C4-2B (cell line): ENCODE data around the gene ZBTB48.
A peak's percentile ranks its signal among the peaks of the same experiment; 100 is the strongest.

Experiments
- ZFX ChIP-seq: fragments of 450-650 bp; IDR thresholded peaks from 2 replicates; pipeline ENCODE4 v1.6.1; 2017
- TF ChIP-seq, protein P1 (sequence below): fragments of 450-650 bp; conservative IDR thresholded peaks from 2 replicates; pipeline ENCODE4 v1.5.1; 2017; ENCODE audit warnings: mild to moderate bottlenecking

DNA sequence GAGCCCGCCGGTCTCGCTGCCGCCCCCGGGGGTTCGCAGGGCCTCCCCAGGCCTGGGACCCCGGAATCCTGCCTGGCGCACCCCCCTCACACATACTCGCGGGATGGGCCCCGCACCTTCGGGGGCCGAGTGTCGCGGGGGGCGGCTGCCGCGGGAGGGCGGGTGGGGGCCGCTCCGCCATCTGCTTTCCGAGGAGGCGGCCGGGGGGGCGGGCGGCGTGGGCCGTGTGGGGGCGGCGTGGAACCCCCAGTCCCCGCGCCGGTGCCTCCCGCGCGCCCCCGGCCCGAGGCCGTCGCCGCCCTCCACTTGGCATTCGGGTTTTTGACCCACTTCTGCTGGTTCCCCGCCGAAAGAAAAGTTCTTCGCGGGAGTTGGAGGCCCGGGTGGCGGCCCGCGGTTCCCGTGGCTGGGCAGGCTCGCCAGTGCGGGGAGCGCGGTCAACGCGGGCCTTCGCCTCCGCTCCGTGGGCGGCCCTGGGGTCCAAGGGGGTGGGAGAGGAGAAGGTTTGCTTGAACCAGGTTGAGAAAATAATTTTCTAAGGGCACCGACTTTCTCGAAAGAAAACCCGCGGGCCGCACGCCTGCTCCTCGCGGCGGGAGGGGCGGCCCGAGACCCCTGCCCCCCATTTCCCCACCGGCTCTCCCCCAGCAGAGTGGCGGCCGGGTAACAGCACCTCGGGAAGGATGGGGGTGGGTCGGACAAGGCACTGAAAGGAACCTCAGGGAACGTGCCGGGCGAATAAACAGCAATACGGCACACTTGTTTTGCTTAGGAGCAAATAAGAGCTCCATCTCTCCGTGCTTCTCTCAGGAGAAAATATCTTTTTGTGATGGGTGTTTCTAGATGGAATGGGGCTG, 35.4 kb downstream of the ZBTB48 start:
- TF ChIP-seq, protein P1, sequence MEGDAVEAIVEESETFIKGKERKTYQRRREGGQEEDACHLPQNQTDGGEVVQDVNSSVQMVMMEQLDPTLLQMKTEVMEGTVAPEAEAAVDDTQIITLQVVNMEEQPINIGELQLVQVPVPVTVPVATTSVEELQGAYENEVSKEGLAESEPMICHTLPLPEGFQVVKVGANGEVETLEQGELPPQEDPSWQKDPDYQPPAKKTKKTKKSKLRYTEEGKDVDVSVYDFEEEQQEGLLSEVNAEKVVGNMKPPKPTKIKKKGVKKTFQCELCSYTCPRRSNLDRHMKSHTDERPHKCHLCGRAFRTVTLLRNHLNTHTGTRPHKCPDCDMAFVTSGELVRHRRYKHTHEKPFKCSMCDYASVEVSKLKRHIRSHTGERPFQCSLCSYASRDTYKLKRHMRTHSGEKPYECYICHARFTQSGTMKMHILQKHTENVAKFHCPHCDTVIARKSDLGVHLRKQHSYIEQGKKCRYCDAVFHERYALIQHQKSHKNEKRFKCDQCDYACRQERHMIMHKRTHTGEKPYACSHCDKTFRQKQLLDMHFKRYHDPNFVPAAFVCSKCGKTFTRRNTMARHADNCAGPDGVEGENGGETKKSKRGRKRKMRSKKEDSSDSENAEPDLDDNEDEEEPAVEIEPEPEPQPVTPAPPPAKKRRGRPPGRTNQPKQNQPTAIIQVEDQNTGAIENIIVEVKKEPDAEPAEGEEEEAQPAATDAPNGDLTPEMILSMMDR = no peak
- TF ChIP-seq ZFX = peak; percentile 49; the same call in 1 of the 2 replicates
